G401 (cell line): Measurements from ENCODE around the gene CMTM7. TPM values are rescaled to one million over a fixed set of nuclear protein-coding genes. Genes with fewer than 3 reads are reported as not detected.

ENCODE experiments used
- DNase-seq: peaks from one replicate; pipeline ENCODE4 v3.0.0-alpha.2; 2015; ENCODE audit warnings: low spot score
- in situ Hi-C: cut with HindIII; loops from 2 replicates; pipeline ENCODE4 v1.10.0; 2016; ENCODE audit warnings: low sequenced_read_pairs, mixed read lengths
- total RNA-seq: library from RNA; depleted of rRNA; stranded (reverse); fragments of >200 nt; shearing (Covaris generic); gene quantifications from 2 replicates; pipeline ENCODE4 v1.2.3, GENCODE V29; 2014; rRNA removed

The CMTM7 gene, protein sequence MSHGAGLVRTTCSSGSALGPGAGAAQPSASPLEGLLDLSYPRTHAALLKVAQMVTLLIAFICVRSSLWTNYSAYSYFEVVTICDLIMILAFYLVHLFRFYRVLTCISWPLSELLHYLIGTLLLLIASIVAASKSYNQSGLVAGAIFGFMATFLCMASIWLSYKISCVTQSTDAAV
- 4.5 and 12.4 TPM in 2 replicates for total RNA-seq

DNA sequence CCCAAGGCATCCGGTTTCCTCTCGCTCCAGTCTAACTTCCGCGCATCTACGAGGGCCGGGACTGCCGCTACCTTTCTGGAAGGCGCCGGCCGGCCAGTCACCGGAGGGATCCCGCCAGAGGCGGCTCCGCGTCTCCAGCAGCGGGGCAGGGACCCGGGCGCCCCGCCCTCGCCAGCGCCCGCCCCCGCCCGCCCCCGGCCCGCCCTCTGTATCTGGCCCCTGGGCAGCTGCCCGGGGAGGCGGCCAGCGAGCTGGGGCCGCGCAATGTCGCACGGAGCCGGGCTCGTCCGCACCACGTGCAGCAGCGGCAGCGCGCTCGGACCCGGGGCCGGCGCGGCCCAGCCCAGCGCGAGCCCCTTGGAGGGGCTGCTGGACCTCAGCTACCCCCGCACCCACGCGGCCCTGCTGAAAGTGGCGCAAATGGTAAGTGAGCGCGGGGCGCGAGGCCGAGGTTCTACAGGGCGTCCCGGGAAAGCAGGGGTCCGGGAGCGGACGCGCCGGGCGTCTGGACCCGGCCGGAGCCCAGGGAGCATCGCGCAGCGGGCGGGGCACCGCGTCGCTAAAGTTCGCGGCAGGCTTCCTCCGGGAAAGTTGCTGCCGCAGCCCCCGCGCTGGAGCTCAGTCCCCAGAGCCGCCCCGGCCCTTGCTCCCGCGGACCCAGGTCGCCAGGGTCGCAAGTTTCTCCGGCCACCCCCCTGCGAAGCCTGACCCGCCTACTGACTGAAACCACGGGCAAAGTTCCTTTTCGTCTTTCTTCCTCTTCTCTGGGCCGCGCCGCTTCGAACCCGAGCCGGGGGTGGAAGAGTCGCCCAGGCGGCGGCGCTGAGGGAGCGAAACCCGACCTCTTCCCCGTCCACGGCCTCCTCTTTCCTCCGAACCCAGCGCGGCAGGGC is at the start of gene CMTM7:
CMTM7 (plus strand) TSS at position 211 of the 893 bp plus-strand sequence; CDS start at position 265, 54 bp downstream.
- no peak for DNase-seq
- in situ Hi-C loops, result no loop called here

GRCh38 chr3:32347343-32348125 is 44.1 kb upstream of the CMTM7 start:
- in situ Hi-C loops, result loop anchor here (10.0 kb wide), 1 partner anchor 173 kb away; no protein-coding TSS in a partner anchor
- no peak for DNase-seq

DNA sequence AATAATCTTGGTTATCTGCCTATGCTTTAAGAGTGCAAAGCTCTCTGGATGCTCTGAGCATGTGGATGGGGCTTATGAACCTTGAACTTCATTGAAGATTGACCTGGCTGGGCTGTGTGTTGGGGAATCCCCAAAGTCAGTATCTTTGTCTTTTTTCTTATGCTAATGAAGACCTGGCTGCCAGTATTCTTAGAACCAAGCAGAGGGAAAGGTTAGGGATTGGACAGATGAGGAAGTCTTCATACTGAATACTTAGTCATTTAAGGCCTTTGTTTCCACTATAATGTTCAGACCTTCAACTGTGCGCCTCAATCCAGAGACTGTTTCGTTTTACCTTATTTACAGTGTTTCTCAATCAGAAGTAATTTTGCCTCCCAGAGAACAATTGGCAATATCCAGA is 42.5 kb upstream of the CMTM7 start:
- in situ Hi-C loops, result loop anchor here (10.0 kb wide), 1 partner anchor 174 kb away; no protein-coding TSS in a partner anchor

DNA sequence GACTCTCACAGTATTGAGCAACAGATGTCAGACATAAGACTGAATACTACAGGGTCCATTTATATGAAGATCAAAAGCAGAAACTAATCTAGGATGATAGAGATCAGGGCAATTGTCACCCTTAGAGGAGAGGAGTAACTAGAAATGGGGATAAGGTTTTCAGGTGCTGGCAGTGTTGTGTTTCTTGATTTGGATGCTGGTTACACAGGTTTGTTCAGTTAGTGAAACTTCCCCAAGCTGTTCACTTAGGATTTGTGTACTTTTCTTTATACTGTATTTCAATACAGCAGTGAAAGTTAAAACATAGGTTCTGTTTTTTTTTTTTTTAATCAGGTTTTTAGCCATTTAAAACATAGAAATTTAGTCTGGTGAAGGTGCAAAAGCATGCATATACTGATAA is 39.1 kb upstream of the CMTM7 start:
- no peak for DNase-seq
- in situ Hi-C loops, result no loop called here

More for the DNA sequence above, 42.5 kb upstream of the CMTM7 start:
- DNase-seq, result no peak

DNA sequence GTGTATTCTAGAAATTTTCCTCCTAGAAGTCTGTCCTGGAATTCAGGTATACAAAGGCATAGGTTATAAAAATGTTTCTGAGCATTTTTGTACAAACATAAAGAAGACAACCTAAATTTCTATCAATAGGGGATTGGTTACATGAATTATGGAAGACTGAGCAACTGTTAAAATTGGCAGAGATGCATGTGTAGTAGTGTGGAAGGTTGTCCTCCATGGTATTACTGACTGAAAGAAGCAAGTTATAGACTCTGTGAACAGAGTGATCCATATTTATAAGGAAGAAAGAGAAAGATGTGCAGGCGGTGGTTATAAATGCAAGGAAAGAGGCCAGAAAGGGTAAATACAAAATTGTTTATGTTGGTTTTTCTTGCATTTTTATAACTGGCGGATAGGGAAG is 38.3 kb upstream of the CMTM7 start:
- in situ Hi-C loops, result no loop called here
- DNase-seq, result no peak

- DNase-seq, result no peak
- in situ Hi-C loops, result no loop called here
These were observed 37.3 kb upstream of the CMTM7 start for GRCh38 chr3:32354362-32354778.

DNA sequence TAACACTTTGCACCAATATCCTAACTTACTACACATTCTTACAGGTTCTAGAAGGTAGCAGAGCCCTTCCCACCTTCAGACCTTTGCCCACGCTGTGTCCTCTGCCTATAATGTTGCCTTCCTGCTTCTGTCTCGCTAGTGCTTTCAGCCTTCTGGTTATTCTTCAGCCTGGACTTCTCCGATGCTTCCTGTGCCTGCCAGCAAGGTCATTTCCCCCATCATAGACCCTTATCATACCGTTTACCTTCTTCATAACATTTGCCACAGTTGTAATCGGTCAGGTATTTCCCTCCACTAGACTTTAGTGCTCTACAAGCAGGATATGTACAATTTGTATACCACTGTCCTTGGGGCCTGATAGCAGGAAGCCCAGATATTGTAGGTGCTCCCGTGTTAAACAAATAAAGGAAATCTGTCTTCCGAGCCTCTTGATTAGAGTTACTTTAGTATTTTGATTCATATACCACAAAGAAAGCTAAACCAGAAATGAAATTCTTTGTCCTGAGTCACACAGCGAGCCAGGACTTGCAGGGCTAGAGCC is 35.8 kb upstream of the CMTM7 start:
- in situ Hi-C loops, result no loop called here
- DNase-seq, result no peak

DNA sequence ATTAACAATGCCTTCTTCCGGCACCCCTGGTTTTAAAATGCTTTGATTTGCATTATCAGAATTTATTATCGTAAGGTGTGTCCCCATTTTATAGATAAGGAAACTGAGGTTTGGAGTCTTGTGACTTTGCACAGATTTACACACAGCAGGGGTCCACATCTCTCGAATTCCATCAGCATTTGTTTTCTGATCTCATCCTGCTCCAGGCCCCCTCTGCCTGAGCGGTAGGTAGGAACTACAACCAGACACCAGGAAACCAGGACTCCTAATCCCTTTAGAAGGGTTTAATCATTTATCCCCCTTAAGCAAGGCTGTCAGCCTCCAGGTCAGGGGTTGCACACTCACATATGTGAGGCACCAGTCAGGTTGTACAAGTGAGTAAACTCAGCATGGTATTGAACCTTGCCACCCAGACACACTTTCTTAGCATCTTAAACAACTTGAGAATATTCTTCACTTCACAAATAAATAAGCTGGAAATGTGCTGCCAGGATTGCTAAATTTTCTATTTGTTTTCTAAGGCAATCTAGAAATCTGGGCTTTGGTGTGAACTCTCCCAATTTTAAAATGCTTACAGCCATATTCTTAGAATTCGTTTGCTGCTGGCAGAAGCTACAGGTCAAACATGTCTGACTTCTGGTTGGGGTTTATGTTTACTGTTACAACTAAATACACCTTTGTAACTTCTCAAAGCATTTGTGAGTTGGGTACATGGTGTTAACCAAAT is 31.7 kb upstream of the CMTM7 start:
- in situ Hi-C loops, result no loop called here
- DNase-seq, result no peak

- no peak for DNase-seq
- in situ Hi-C loops, result no loop called here
These were observed 31.2 kb upstream of the CMTM7 start for GRCh38 chr3:32360493-32360827.

- in situ Hi-C loops, result no loop called here
- no peak for DNase-seq
These were observed 24.8 kb upstream of the CMTM7 start for GRCh38 chr3:32366638-32367397.

DNA sequence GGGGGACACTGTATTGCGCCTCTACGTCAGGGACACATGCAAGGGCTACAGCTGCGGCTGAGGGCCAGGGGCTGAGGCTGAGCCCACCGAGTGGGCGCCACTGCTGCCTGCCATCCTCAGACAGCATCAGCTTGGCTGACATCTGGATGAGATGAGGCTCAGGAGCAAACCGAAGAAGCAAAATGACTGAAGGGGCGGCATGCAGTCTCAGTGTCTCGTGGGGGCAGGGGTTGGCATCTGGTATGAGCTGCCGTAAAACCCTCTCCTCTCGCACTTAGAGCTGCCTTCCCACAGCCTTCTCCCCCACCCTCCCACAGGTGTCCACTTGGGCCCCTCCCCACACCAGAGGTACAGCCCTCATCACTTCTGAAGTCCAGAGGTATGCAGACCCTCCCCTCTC is 24.2 kb upstream of the CMTM7 start:
- no peak for DNase-seq
- in situ Hi-C loops, result no loop called here

DNA sequence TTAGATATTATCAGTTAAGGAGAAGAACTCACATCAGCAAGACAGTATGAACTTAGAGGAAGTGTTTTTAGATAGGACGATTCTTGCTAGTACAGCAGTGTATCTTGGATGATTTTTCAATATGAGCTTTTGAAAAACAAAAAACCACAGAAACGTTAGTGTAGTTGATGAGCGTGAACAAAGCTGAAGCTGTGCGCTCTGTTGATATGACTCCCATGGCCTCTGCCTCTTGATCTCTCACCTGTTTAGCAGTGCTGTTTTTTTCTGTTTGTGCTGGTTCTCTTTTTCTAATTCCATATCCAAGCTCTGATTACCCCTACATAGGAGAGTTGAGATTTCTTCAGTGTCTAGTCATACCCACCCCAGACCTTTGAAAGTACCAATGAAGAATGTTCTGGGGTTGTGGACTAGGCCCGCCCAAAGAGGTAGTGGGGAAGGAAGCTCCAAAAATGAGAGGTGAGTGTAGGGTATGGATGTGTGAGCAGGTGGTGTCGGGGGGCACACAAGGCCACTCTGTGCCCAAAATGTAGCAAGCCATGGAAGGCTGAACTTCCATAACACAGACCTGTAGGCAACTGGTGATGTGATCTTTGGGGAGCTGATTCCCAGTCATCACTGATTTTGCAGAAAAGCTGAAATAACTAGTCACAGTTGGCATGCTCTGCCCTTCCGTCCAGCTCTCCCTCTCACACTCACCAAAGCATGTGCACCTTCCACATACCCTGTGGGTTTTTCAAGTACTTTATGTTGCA is 20.0 kb upstream of the CMTM7 start:
- in situ Hi-C loops, result no loop called here
- DNase-seq, result no peak

DNA sequence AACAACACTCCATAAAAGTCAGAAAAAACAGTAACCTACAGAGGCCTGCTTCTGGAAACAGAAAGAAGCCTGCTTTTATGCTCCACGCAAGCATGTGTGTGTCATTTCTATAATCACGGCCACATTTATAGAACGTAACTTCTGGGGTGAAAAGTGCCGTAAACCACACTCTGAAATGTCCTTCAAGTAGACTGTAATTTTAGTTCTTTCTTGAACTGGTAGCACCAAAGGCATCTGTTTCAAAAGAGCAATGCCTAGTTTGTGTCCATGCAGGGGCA is 19.5 kb upstream of the CMTM7 start:
- in situ Hi-C loops, result no loop called here
- no peak for DNase-seq

GRCh38 chr3:32373276-32373675 is 18.4 kb upstream of the CMTM7 start:
- in situ Hi-C loops, result no loop called here

GRCh38 chr3:32373844-32374243 is 17.8 kb upstream of the CMTM7 start:
- in situ Hi-C loops, result no loop called here
- DNase-seq, result no peak

More at GRCh38 chr3:32373276-32373675, 18.4 kb upstream of the CMTM7 start:
- no peak for DNase-seq

DNA sequence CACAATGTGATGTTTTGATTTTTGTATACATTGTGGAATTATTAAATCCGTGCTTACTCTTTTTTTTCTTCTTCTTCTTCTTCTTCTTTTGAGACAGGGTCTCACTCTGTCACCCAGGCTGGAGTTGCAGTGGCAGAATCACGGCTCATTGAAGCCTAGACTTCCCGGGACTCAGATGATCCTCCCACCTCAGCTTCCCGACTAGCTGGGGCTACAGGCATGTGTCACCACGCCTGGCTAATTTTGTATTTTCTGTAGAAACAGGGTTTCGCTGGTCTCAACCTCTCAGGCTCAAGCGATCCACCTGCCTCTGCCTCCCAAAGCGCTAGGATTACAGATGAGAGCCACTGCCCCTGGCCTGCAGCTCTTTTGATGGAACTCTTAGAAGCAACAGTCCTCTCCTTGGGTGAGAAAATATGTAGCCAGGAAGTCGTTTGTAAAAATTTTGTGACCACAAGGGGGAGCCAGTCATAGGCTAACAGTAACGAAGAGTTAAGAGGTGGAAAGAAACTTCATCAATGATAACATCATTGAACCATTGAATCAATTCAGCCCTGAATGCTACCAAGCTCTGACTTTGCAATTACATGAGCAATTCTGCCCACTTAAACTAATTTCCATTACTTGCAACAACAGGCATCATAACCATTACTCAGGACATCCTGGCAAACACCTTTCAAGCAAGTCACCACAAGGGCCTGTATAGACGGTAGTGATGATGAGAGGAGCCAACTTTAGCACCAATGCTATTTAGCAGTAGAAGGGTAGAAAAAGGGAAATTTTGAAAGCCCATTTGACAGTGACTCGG is 16.7 kb upstream of the CMTM7 start:
- DNase-seq, result peak; percentile 87
- in situ Hi-C loops, result no loop called here

- in situ Hi-C loops, result no loop called here
- DNase-seq, result no peak
These were observed 16.1 kb upstream of the CMTM7 start for GRCh38 chr3:32375596-32375930.
